Glutamatergic neuron (in vitro differentiated cells): ENCODE measurements around the gene CYB5RL. TPM values are rescaled to one million over a fixed set of nuclear protein-coding genes. Genes with fewer than 3 reads are reported as not detected.

Experiments
- DNase-seq: peaks from one replicate; pipeline ENCODE4 v3.0.0; 2022
- H3K27ac Mint-ChIP-seq: one replicate; pipeline ENCODE4 v1.8.0; 2020; ENCODE audit warnings: mild to moderate bottlenecking, mixed read lengths, inconsistent platforms; ENCODE audit not compliant: unreplicated experiment
- H3K27me3 Mint-ChIP-seq: one replicate; pipeline ENCODE4 v1.8.0; 2020; ENCODE audit warnings: mild to moderate bottlenecking, moderate library complexity, mixed read lengths, inconsistent platforms; ENCODE audit not compliant: unreplicated experiment
- H3K36me3 Mint-ChIP-seq: one replicate; pipeline ENCODE4 v1.8.0; 2020; ENCODE audit warnings: mild to moderate bottlenecking, mixed read lengths, inconsistent platforms; ENCODE audit not compliant: unreplicated experiment
- H3K4me1 Mint-ChIP-seq: one replicate; pipeline ENCODE4 v1.8.0; 2020; ENCODE audit warnings: mild to moderate bottlenecking, low read depth, mixed read lengths, inconsistent platforms; ENCODE audit not compliant: unreplicated experiment
- H3K4me3 Mint-ChIP-seq: one replicate; pipeline ENCODE4 v1.8.0; 2020; ENCODE audit warnings: mild to moderate bottlenecking, mixed read lengths, inconsistent platforms; ENCODE audit not compliant: unreplicated experiment
- H3K9me3 Mint-ChIP-seq: one replicate; pipeline ENCODE4 v1.8.0; 2020; ENCODE audit warnings: mild to moderate bottlenecking, moderate library complexity, mixed read lengths, inconsistent platforms; ENCODE audit not compliant: unreplicated experiment
- total RNA-seq: library from RNA; stranded (reverse); fragmentation: NEBNext Ultra II Directional; extraction: Animal tissue kit (Norgen Biotek cat#: 25700); gene quantifications from one replicate; pipeline ENCODE4 v1.2.1, GENCODE V29; 2021; ENCODE audit not compliant: unreplicated experiment
- TF ChIP-seq, protein P1 (sequence below): fragments of 200-600 bp; sonication (generic); IDR thresholded peaks from one replicate; pipeline ENCODE4 v1.5.0; 2021; ENCODE audit not compliant: partially characterized antibody, unreplicated experiment

Gene CYB5RL
- total RNA-seq, 1 donor from 2014 or later = 6.8 TPM

- no peaks in the 10 kb centered on the region for H3K36me3 Mint-ChIP-seq
- H3K9me3 Mint-ChIP-seq = peaks cover 5% of the 10 kb centered on the region
- H3K4me1 Mint-ChIP-seq = peaks cover 8% of the 10 kb centered on the region
- no peak overlapping the region for H3K4me3 Mint-ChIP-seq
- TF ChIP-seq, protein P1, sequence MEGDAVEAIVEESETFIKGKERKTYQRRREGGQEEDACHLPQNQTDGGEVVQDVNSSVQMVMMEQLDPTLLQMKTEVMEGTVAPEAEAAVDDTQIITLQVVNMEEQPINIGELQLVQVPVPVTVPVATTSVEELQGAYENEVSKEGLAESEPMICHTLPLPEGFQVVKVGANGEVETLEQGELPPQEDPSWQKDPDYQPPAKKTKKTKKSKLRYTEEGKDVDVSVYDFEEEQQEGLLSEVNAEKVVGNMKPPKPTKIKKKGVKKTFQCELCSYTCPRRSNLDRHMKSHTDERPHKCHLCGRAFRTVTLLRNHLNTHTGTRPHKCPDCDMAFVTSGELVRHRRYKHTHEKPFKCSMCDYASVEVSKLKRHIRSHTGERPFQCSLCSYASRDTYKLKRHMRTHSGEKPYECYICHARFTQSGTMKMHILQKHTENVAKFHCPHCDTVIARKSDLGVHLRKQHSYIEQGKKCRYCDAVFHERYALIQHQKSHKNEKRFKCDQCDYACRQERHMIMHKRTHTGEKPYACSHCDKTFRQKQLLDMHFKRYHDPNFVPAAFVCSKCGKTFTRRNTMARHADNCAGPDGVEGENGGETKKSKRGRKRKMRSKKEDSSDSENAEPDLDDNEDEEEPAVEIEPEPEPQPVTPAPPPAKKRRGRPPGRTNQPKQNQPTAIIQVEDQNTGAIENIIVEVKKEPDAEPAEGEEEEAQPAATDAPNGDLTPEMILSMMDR = no peak
- peak overlapping the region; percentile 28 for H3K27ac Mint-ChIP-seq
- DNase-seq = no peak
- H3K27me3 Mint-ChIP-seq = no peaks in the 10 kb centered on the region
These were observed 21.3 kb downstream of the CYB5RL start for GRCh38 chr1:54178296-54179070.

- peaks cover 10% of the 10 kb centered on the region for H3K4me1 Mint-ChIP-seq
- H3K9me3 Mint-ChIP-seq = peaks cover 5% of the 10 kb centered on the region
- TF ChIP-seq, protein P1 = no peak
- no peaks in the 10 kb centered on the region for H3K27me3 Mint-ChIP-seq
- DNase-seq = no peak
- no peak overlapping the region for H3K4me3 Mint-ChIP-seq
- H3K27ac Mint-ChIP-seq = no peak overlapping the region
- H3K36me3 Mint-ChIP-seq = no peaks in the 10 kb centered on the region
These were observed 22.1 kb downstream of the CYB5RL start for GRCh38 chr1:54177726-54178125.

DNA sequence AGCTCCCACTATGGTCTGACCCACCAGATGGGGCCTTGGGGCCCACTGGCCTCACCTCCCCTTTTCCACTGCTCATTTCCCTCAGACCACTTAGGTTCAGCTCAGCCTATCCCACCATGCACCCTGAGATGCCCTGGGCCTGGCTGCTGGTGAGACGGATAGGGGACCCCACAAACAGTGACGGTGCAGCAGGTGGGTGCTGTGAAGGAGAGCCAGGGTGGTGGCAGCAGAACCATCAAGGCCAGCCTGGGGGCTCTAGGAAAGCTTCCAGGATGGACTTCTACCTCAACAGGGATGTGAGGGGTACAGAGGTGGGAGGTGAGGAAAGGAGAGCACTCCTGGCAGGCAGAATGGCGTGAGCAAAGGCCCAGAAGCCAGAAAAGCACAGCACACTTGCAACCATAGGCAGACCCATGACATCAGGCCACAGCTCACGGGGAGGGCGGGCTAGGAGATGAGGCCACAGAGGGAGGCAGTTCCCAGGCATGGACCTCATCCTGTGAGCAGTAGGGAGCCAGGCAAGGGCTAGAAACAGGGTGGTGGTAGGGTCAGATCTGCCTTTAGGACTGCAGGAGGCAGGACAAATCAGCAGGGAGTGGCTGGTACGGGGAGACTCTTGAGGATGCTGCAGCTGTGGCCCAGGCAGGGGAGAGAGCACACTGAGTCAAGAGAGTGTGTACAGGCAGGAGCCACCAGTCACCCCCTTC, 23.1 kb downstream of the CYB5RL start:
- no peak overlapping the region for H3K27ac Mint-ChIP-seq
- no peak overlapping the region for H3K4me3 Mint-ChIP-seq
- TF ChIP-seq, protein P1 = no peak
- no peaks in the 10 kb centered on the region for H3K27me3 Mint-ChIP-seq
- no peaks in the 10 kb centered on the region for H3K36me3 Mint-ChIP-seq
- H3K9me3 Mint-ChIP-seq = peaks cover 7% of the 10 kb centered on the region
- peaks cover 10% of the 10 kb centered on the region for H3K4me1 Mint-ChIP-seq
- no peak for DNase-seq

- TF ChIP-seq, protein P1 = no peak
- Mint-ChIP-seq H3K4me3 (no peak overlapping the region), H3K4me1 (peaks cover 1% of the 10 kb centered on the region), H3K27me3 (no peaks in the 10 kb centered on the region), H3K9me3 (peaks cover 4% of the 10 kb centered on the region), H3K36me3 (no peaks in the 10 kb centered on the region), H3K27ac (no peak overlapping the region)
- DNase-seq = no peak
These were observed 25.7 kb downstream of the CYB5RL start for GRCh38 chr1:54174106-54174505.

GRCh38 chr1:54173681-54174080, 26.1 kb downstream of the CYB5RL start:
- no peak overlapping the region for H3K4me3 Mint-ChIP-seq
- TF ChIP-seq, protein P1 = no peak
- H3K36me3 Mint-ChIP-seq = no peaks in the 10 kb centered on the region
- H3K4me1 Mint-ChIP-seq = peaks cover 1% of the 10 kb centered on the region
- no peak for DNase-seq
- peaks cover 4% of the 10 kb centered on the region for H3K9me3 Mint-ChIP-seq
- H3K27me3 Mint-ChIP-seq = no peaks in the 10 kb centered on the region
- H3K27ac Mint-ChIP-seq = no peak overlapping the region
